Measurements from ENCODE around the gene MAPK1IP1L.
"Not testable (repeated sequence)": the region's sequence is repeated elsewhere in the genome, so short reads cannot be mapped to it uniquely, and the experiment has no call there.

Gene MAPK1IP1L

DNA sequence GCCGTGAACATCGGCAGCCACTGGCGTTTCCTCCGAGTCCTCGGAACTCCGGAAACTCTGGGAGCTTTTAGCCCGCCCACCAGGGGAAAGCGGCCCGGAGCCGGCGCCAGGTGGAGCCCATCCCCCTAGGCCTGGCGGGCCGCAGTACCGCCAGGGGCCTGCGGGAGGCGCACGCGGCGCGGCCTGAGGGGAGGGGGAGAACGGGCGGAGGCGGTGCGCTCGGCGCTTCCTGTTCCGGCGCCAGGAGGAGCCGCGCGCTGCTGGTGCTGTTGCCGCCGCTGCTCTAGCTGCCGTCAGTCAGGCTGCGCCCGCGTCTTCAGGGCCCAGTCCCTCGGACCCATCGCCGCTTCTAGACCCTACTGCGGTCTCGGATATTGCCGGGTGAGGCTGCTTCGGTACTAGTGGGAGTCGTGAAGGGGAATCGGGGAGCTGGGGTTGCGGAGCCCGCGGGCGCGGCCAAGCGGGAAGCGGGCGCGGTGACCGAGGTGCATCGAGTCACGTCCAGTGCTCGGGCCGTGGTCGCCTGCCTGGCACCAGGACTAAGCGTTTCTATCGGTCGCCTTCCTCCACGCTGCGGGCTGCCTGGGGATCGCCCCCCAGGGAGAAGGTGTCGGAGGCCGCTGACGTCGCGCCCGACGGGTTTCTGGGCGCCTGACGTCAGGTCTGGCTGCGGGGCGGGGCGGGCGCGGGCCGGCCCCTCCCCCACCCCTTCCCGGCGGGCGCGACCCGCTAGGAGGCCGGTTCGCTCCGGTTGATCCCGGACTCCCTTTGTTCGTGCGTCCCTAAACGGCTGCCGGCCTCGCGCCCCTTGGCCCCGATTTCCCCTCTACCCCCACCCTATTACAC lies at the start of gene MAPK1IP1L:
MAPK1IP1L (plus strand) TSS at position 225 of the 846 bp plus-strand sequence. CDS start 10,037 bp downstream, outside the sequence.
- peak; percentile 88 for DNase-seq

DNA sequence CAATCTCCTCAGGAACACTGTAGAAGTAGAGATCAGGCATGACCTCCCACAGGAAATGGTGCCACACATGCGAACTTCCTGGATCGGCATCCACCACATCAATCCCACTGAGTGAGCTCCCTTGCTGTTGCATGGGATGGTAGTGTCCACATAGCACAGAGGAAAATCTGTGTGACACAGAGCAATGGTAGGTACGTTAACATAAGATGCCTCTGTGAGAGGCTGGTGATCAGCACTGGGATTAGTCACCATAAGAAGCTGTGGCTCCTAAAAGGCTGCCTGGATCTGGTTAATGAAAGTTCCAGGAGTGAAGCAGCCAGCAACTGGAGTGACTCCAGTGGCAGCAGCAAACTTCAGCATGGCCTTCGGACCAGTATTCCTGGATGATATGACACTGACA lies 46.4 kb upstream of the MAPK1IP1L start:
- DNase-seq: no peak

DNA sequence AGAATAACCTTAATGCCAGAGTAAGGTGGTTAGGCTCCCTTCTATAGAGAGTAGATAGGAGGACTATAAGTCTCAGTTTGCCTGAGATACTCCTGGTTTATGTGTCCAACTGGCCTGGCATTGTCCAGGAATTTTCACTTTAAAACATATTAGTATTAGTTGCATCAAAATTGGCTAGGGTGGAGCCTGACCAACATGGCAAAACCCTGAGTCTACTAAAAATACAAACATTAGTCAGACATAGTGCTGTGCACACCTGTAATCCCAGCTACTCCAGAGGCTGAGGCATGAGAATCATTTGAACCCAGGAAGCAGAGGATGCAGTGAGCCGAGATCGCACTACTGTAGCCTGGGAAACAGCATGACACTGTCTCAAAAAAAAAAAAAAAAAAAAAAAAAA lies 36.4 kb upstream of the MAPK1IP1L start:
- no peak for DNase-seq

DNA sequence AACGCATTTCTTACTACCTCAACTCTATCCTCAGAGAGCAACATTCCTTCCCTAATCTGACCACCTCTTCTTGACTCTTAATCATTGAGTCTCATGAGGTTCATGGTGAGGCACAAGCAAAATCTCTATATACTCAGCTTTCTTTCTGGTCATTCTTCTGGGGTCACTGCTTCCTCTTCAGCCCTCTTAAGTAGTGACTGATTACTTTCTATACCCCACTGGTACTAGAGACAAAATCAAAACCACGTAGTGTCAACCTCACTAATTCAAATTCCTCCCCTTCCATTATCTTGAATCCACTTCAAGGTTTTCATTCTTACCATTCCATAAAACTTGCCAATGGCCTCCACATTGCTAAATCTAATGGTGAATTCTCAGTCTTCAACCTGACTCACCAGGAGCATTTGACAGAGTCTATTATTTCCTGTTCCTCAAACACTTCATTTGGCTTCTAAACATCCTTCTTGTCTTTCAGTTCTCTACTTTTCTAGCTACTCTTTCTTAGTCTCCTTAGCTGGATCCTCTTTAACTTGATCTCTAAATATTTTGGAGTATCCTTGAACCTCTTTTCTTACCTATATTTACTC lies 31.4 kb upstream of the MAPK1IP1L start:
- DNase-seq: no peak

DNA sequence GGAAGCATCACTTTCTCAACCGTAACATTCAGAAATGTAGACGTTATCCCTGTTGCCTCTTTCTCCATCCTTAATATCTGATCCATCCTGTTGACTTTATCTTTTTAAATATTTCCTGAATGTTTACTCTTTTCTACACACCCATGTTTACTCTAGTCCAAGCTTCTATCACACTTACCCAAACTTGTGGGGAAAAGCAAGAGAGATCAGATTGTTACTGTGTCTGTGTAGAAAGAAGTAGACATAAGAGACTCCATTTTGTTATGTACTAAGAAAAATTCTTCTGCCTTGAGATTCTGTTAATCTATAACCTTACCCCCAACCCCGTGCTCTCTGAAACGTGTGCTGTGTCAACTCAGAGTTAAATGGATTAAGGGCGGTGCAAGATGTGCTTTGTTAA lies 27.1 kb upstream of the MAPK1IP1L start:
- not testable (repeated sequence) for DNase-seq

DNA sequence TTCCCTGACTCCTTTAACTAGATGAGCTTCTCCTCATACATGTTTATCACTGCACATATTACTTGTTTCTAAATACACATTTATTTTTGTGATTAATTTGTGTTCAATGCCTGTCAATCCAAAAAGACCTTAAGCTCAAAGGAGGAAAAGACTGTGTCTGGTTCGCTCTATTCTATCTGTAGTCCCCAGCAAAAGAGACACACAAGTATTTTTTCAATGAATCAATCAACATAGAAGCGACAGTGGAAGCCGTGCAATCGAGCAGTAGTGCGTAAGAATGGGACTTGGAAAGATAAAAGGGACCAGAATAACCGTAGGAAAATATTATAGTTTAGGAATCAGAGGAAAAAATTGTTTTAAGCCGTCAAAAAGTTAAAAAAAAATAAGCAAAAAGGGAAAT lies 25.5 kb upstream of the MAPK1IP1L start:
- no peak for DNase-seq

DNA sequence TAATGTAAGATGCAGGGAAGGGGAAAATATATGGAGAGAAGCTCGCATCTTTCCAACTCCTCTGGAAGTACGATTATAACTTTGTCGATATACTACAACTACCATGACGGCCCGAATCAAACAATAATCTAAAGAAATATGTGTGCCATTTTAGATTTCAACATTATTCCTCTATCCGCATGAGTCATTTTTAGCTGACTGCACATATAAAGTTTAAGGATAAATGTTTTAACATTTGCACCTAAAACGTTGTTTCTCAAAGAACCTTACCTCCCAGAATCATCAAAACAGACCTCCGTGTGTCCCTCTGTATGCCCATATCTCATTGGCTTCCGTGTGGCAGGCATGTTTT lies 25.0 kb upstream of the MAPK1IP1L start:
- DNase-seq: no peak

DNA sequence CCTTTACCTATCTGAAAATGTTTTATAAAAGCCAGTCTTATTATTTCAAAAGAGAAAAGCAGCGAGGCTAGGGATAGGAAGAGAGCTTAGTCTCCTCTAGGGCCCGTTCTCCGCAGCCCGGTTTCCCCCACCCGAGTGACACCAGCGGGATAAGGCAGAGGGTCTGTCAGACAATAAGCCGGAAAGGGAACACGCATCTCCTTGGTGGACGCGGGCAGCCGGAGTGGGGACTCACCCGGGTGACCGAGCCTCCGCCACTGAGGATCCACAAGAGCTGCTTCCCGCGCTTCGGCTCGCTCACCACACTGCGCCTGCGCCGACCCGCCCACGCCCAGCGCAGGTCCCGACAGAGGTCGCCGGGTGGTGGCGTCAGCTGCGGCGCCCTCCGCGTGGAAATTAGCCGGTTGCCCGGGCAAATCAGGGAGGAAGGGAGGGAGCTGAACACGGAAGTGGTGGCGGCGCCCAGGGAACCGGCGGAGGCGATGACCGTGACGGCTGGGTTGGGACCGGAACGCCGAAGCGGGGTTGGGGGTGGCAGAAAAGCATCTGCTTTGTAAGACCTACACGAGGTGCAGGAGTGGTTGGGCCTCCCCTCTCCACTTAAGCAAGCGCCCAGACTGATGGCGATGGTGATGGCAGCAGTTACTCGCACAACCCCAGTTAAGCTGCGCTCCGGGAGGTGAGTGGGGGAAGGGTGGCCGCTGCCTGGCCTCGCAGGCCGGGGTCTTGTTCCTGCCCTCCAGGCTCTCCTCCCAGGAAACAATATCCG lies 24.5 kb upstream of the MAPK1IP1L start, which contains the start of the genes SOCS4 and WDHD1:
SOCS4 (plus strand) TSS at position 444 of the 769 bp plus-strand sequence. CDS start 15,806 bp downstream, outside the sequence.
WDHD1 (minus strand) TSS at position 307 of the 769 bp plus-strand sequence. CDS start 312 bp downstream, outside the sequence.
- DNase-seq: peak; percentile 94

DNA sequence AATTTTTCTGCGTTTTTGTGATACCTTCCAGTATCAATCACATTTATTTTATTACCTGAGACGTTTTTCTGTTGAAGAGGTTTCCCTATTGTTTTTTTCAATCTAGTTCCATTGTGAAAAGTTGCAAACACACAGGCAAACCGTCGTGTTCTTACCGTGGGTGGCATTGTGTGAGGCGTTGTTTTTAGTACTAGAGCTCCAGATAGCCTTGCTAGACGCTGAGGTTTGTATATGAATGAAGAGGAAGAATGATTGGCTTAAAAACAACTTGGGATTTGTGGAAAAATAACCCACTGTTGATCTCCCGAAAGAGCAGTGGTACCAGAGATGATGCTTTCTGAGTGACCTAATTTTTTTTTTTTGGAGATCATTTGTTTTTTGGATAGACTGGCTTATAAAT lies 23.4 kb upstream of the MAPK1IP1L start:
- DNase-seq: no peak

DNA sequence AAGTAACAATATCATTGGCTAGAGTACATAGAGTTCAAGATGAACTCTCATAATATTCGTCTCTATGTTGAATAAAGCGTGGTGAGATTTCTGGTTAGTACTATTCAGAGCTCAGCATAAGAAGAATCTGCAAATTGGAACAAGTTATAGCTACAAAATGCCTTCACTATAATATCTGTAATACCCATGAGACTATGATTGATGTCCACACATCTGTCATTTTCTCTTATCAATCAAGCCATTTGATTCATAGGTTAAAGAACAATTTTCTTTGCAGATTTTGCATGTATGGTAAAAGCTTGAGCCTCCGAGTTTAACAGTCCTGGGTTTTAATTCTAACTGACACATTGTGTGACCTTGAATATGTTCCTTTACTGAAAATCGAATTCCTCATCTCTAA lies 23.0 kb upstream of the MAPK1IP1L start:
- no peak for DNase-seq

DNA sequence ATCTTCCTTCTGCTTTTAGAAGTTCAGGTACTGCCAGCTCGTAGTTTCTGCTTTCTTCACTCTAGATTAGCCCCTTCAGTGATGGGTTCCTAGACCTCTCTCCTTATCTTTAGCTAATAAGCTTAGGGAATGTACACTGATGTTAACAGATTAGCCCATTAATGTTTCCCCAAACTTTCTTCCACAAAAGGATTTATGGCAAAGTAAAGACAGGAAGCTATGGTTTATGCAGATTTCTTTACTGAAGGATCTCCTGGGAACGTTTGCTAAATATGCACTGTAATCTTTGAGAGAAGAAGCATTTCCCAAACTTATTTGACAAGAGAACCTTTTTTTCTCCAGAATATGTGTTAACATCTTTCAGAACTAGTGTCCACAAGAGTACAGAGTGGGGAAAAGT lies 20.3 kb upstream of the MAPK1IP1L start:
- no peak for DNase-seq

DNA sequence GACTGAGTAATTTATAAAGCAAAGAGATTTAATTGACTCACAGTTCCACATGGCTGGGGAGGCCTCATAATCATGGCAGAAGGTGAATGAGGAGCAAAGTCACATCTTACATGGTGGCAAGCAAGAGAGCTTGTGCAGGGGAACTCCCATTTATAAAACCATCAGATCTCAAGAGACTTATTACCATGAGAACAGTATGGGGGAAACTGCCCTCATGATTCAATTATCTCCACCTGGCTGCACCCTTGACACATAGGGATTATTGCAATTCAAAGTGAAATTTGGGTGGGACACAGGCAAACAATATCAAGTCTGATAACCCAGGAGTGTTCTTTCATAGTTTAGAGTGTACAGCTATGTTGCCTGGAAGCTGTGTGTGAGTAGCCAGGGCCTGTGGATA lies 13.5 kb upstream of the MAPK1IP1L start:
- not testable (repeated sequence) for DNase-seq

DNA sequence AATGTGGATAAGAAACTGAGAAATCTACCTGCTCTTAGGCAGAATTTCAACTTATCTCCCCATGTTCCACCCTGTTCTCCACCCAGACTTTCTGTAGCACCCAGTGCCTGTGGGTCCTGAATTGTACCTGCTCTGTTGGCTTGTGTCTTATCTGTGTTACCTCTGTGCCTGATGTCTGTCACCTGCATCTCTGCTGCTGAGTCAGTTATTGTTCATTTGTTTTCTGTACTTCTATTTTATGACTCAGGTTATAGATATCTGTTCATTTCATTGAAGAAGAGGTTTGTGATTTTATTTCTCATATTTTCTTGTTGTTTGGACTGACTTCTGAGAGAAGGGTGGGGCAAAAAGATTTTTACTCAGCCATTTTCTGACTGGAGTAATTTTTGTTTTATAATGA lies 12.7 kb upstream of the MAPK1IP1L start:
- DNase-seq: no peak

DNA sequence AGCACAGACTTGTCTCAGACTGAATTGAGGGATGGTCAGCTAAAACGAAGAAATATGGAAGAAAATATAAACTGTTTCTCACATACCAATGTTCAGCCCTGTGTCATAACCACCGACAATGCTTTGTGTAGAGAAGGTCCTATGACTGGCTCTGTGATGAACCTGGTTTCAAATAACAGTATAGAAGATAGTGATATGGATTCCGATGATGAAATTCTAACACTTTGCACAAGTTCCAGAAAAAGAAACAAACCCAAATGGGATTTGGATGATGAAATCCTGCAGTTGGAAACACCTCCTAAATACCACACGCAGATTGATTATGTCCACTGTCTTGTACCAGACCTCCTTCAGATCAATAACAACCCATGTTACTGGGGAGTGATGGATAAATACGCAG lies 7.9 kb upstream of the MAPK1IP1L start:
- DNase-seq: no peak

DNA sequence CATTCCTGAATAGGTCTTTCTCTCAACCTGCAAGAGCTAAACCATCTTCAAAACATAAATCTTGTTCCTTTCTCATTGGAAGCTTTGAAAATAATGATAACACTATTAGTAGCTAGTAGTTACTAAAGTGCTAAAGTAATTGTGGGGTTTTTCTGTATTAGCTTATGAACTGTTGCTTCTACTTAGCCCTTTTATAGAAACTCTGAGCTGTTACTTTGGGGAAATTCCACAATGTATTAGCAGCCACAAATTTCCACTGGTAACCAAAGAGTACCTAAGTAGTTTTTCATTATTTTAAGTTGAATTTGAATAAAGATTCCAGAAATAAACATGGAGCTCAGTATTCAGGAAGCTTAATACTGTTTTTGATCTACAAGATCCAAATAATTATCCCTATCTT lies 6.4 kb upstream of the MAPK1IP1L start:
- DNase-seq: no peak

DNA sequence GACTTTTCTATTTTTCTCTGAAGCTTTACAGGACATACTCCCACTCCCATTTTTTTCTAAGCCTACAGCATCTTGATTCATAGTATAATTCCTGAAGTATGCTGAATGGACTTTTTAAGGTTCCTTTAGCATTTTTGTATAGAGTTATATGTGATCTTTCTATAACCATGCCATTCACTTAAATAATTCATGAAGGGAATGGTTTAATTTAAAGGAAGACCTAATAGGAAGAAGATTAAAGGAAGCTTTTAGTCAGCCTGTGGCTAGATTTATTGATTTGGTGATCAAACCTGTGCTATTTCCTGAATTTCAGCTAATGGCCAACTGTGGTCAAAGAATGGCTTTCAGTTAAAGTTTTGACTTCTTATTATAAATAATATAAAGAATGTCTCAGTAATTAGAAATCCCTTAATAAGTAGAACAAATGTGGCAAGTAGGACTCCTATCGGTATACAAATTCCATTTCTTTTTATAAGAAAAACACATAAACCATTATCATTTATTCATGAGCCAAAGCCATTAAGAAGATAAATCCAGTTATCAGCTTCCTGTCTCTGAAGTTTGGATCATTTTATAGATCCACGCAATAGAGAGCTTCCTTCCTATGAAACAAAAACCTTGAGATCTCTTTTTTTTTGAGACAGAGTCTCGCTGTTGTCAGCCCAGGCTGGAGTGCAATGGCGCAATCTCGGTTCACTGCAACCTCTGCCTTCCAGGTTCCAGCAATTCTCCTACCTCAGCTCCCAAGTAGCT lies 4.0 kb upstream of the MAPK1IP1L start:
- DNase-seq: no peak

DNA sequence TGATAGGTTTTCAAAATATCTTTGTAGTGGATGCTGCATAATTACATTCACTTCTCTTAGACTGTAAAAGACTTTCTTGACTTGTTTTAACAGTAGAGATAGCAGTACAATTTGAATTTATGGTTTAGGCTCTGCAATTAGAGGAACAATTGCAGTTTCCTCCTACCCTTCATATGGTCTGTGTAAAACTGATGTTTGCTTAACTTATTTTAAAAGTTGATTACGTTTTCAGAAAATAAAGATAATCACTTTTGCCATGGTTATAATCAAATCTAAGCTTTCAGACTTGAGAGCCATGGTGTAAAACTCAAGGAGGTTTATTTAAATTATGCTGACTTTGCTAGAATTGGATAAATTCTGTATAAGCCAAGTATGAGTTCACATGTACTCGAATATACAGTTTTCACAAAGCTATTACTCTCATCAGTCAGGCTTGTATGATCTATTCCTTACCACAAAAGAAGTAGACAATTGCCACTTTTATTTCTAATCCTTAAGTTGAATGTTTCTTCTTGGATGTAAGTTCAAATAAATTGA lies 2.5 kb upstream of the MAPK1IP1L start:
- no peak for DNase-seq

DNA sequence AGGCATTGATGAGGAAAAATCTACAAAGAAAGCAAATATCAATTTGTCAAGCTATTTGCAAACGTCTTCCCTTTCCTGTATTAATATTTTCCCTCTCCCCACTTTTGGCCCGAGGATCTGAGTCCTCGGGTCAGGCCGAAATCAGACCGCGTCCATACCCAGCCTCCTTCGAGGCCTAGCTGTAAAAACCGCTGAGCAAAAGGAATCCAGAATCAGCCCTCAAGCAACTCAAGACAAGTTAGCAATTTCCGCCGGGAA lies 353 bp upstream of the MAPK1IP1L start:
- DNase-seq: no peak

DNA sequence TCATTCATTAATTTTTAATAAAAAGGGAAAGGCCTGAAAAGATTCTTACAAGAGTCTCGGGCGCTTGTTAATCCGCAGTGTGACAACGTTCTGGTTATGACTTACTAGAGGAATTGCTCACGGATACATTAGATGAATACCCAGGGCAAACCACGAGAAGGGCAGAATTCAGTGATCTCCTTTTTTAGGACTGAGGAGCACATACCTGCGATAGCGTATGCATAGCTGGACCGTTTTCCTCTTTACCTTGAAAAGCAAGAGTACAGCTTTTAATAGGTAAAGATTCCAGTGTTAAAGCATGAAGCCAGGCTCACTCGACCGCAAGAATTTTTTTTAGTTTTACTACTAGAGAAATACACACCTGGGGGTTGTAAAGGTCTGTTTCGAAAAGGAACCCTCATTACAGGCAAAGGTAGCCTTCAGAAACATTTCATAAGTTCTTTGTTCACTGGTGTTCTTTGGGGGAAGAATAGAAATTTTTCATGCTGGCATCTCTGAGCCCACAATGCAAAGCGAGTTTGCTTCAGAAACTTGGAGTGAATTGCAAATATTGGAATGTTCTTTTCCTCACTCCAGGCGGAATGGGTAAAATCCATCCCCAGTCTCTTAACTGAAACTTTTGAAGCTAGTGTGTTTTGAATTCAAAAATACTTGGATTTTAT lies 953 bp downstream of the MAPK1IP1L start:
- no peak for DNase-seq

DNA sequence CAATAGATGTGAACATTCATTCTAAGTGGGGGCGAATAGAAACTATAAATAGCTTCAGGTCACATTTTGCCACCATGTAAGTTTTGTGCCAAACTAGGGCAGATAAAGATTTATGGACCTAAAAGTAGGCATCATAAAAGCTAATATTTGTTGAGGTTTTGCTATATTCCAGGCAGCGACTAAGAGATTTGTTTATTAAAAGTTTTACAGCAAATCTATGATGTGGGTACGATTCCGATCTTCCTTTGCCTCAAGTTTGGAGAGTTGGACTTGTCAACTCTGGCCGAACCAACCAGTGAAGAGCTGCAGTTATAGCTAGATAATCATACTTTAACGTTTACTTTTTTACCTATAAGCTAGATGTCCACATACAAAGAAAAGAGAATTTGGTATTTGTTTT lies 1.6 kb downstream of the MAPK1IP1L start:
- DNase-seq: no peak

DNA sequence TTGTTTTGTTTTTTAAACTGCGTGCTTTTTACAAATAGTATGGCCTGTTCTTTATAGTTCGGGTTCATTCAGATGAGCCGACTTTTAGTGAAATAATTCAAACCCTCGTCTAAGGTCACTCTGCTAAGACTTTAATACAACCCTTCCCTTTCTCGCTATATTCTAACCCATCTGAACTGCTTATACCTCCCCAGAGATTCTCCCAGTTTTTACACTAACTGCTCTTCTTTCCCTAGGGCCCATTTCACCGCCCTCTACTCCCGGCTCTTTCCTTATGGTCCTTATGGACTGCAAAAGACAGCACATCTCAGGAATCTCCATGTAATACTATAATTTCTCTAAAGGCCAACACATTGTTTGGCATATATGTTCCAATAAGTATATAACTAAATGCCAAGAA lies 2.1 kb downstream of the MAPK1IP1L start:
- no peak for DNase-seq

DNA sequence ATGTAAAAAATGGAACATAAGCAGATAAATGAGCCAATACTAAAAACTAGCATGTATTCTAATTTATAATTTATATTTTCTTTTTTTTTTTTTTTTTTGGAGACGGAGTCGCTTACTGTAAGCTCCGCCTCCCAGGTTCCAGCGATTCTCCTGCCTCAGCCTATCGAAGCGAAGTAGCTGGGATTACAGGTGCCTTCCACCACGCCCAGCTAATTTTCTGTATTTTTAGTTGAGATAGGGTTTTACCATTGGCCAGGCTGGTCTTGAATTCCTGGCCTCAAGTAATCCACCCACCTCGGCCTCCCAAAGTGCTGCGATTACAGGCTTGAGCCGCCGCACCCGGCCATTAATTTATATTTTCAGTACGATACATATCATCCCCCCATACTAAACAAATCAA lies 2.7 kb downstream of the MAPK1IP1L start:
- DNase-seq: no peak
